ENCODE results near the gene CCDC88C.
"Not testable (repeated sequence)": the region's sequence is repeated elsewhere in the genome, so short reads cannot be mapped to it uniquely, and the experiment has no call there.

CCDC88C gene

GRCh38 chr14:91249841-91250616, 167.6 kb downstream of the CCDC88C start:
- FAIRE-seq (no peak), DNase-seq (ENCODE audit: low spot score) (no peak)

GRCh38 chr14:91246051-91246852, 171.4 kb downstream of the CCDC88C start:
- DNase-seq (ENCODE audit: low spot score): no peak

GRCh38 chr14:91245616-91246015, 172.0 kb downstream of the CCDC88C start:
- not testable (repeated sequence) for FAIRE-seq; DNase-seq (ENCODE audit: low spot score)

More at GRCh38 chr14:91246051-91246852, 171.4 kb downstream of the CCDC88C start:
- FAIRE-seq: no peak

- FAIRE-seq (no peak), DNase-seq (ENCODE audit: low spot score) (no peak)
These were observed 172.6 kb downstream of the CCDC88C start for GRCh38 chr14:91245029-91245428.

GRCh38 chr14:91244501-91244901, 173.1 kb downstream of the CCDC88C start, which contains the start of gene GPR68:
Gene GPR68 (minus strand): TSS chr14:91244704. CDS start chr14:91235050, 9,654 bp downstream.
- no peak for FAIRE-seq
- DNase-seq (ENCODE audit: low spot score): no peak

GRCh38 chr14:91243074-91243471, 174.5 kb downstream of the CCDC88C start:
- FAIRE-seq: no peak
- DNase-seq (ENCODE audit: low spot score): no peak

- FAIRE-seq: no peak
- no peak for DNase-seq (ENCODE audit: low spot score)
These were observed 175.0 kb downstream of the CCDC88C start for GRCh38 chr14:91242635-91243034.

GRCh38 chr14:91241863-91242262, 175.8 kb downstream of the CCDC88C start:
- DNase-seq (ENCODE audit: low spot score): no peak
- FAIRE-seq: no peak

GRCh38 chr14:91238661-91239060, 179.0 kb downstream of the CCDC88C start:
- no peak for FAIRE-seq
- no peak for DNase-seq (ENCODE audit: low spot score)

GRCh38 chr14:91238085-91238484, 179.5 kb downstream of the CCDC88C start:
- FAIRE-seq (no peak), DNase-seq (ENCODE audit: low spot score) (no peak)

GRCh38 chr14:91237219-91237618, 180.4 kb downstream of the CCDC88C start:
- no peak for DNase-seq (ENCODE audit: low spot score)
- FAIRE-seq: no peak

- DNase-seq (ENCODE audit: low spot score) (no peak), FAIRE-seq (no peak)
These were observed 181.8 kb downstream of the CCDC88C start for GRCh38 chr14:91235841-91236240.

GRCh38 chr14:91234791-91235114, 182.9 kb downstream of the CCDC88C start:
- DNase-seq (ENCODE audit: low spot score) (no peak), FAIRE-seq (no peak)

GRCh38 chr14:91233936-91234790, 183.5 kb downstream of the CCDC88C start:
- FAIRE-seq (no peak), DNase-seq (ENCODE audit: low spot score) (no peak)

GRCh38 chr14:91232603-91233002, 185.0 kb downstream of the CCDC88C start:
- DNase-seq (ENCODE audit: low spot score) (no peak), FAIRE-seq (no peak)

GRCh38 chr14:91232052-91232451, 185.6 kb downstream of the CCDC88C start:
- no peak for DNase-seq (ENCODE audit: low spot score)
- no peak for FAIRE-seq

GRCh38 chr14:91231446-91231845, 186.2 kb downstream of the CCDC88C start:
- no peak for FAIRE-seq
- no peak for DNase-seq (ENCODE audit: low spot score)

GRCh38 chr14:91230397-91231035, 187.1 kb downstream of the CCDC88C start:
- DNase-seq (ENCODE audit: low spot score) (no peak), FAIRE-seq (no peak)

GRCh38 chr14:91229743-91230200, 187.8 kb downstream of the CCDC88C start:
- FAIRE-seq (no peak), DNase-seq (ENCODE audit: low spot score) (no peak)

GRCh38 chr14:91229005-91229382, 188.6 kb downstream of the CCDC88C start:
- FAIRE-seq (no peak), DNase-seq (ENCODE audit: low spot score) (no peak)
